Activated naive CD4-positive, alpha-beta T cell treated with anti-CD3 and anti-CD28 coated beads for 36 hours (primary cell): ENCODE results near the gene AUTS2. TPM values are rescaled to one million over a fixed set of nuclear protein-coding genes. Genes with fewer than 3 reads are reported as not detected.
A peak's percentile ranks its signal among the peaks of the same experiment; 100 is the strongest.

Source experiments
- CTCF ChIA-PET: fragments of 350-600 bp; sonication (Branson Sonifier 250); formaldehyde crosslinking; loops from one replicate; lab custom pipeline; 2021; ENCODE audit warnings: antibody characterized with exemption; lab: Charles Lee
- DNase-seq: peaks from one replicate; pipeline ENCODE4 v3.0.0-alpha.2; 2020
- H3K27ac Mint-ChIP-seq: one replicate; pipeline ENCODE4 v1.8.0; 2021; ENCODE audit warnings: mild to moderate bottlenecking, mixed read lengths
- H3K27me3 Mint-ChIP-seq: one replicate; pipeline ENCODE4 v1.8.0; 2021; ENCODE audit warnings: low read depth, mixed read lengths
- H3K36me3 Mint-ChIP-seq: one replicate; pipeline ENCODE4 v1.8.0; 2021; ENCODE audit warnings: low read depth, mixed read lengths
- H3K4me1 Mint-ChIP-seq: one replicate; pipeline ENCODE4 v1.8.0; 2021; ENCODE audit warnings: low read depth, mixed read lengths
- H3K4me3 Mint-ChIP-seq: one replicate; pipeline ENCODE4 v1.8.0; 2021; ENCODE audit warnings: mild to moderate bottlenecking, moderate library complexity, mixed read lengths
- H3K9me3 Mint-ChIP-seq: one replicate; pipeline ENCODE4 v1.8.0; 2021; ENCODE audit warnings: mixed read lengths
- intact Hi-C: fragments of 100-400 bp; cut with micrococcal nuclease; formaldehyde crosslinking; loops from one replicate; pipeline ENCODE4 v1.15.1; 2023
- total RNA-seq, 2 experiments: library from RNA; stranded (reverse); gene quantifications; one replicate each; pipeline ENCODE4 v1.2.3, GENCODE V29; 2021

The AUTS2 gene
- total RNA-seq, 2 experiments from 2014 or later = 0.79 to 1.1 TPM

DNA sequence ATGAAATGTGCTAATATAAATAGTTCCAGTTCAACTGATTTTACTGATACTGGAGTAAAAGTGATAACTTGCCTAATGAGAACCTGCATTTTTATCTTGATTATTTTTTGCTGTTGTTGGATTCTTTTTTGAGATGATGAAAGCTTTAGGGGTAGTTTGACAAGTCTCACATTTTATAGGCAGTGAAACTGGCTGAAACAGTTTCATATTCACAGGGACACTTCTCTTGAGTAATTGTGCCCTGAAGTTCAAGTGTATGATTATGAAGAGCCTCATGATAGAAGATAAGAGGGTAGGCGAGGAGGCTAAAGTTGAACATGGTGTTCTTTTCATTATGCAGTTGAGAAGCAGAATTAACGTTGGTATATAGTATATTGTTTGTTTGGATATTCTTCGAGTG lies 5.1 kb downstream of the AUTS2 start:
- H3K27ac Mint-ChIP-seq = no peak overlapping the region
- no peaks in the 10 kb centered on the region for H3K36me3 Mint-ChIP-seq
- CTCF ChIA-PET = interaction anchor here (0.7 kb wide), 1 partner anchor 58 kb away, joined by 3 read pairs; no protein-coding TSS in a partner anchor
- no peaks in the 10 kb centered on the region for H3K9me3 Mint-ChIP-seq
- no peak for DNase-seq
- peaks cover 6% of the 10 kb centered on the region for H3K4me1 Mint-ChIP-seq
- no peak overlapping the region for H3K4me3 Mint-ChIP-seq
- peaks cover 13% of the 10 kb centered on the region for H3K27me3 Mint-ChIP-seq
- intact Hi-C loops = loop anchor here (5.0 kb wide), 1 partner anchor 134 kb away; no protein-coding TSS in a partner anchor

- H3K4me3 Mint-ChIP-seq = no peak overlapping the region
- intact Hi-C loops = loop anchor here (5.0 kb wide), 1 partner anchor 133 kb away; no protein-coding TSS in a partner anchor
- no peak overlapping the region for H3K27ac Mint-ChIP-seq
- no peaks in the 10 kb centered on the region for H3K36me3 Mint-ChIP-seq
- H3K9me3 Mint-ChIP-seq = no peaks in the 10 kb centered on the region
- CTCF ChIA-PET = interaction anchor here (0.7 kb wide), 1 partner anchor 1164 kb away, joined by 4 read pairs; no protein-coding TSS in a partner anchor
- DNase-seq = peak; percentile 20
- peaks cover 10% of the 10 kb centered on the region for H3K27me3 Mint-ChIP-seq
- H3K4me1 Mint-ChIP-seq = peaks cover 6% of the 10 kb centered on the region
Observed at GRCh38 chr7:69603937-69604494, 5.7 kb downstream of the AUTS2 start.

DNA sequence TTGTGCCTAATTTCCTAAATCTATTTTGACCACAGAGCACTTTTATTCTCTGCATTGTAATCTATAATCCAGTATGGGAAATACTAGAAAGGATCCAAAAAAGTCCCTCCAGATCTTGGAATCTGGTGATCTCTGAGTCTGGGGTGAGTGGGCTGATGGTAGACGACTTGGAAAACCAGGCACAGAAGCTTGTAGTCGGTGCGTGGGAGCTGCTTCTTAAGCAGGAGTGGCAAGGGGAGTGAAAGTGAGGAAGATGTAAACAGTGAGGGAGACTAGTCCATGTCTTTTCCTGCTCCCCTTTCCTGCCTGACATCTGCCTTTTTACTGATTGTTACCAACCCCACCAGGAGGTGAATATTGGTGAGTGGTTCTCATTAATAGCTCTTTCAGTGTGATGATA lies 6.8 kb downstream of the AUTS2 start:
- peaks cover 4% of the 10 kb centered on the region for H3K27me3 Mint-ChIP-seq
- H3K36me3 Mint-ChIP-seq = no peaks in the 10 kb centered on the region
- H3K27ac Mint-ChIP-seq = no peak overlapping the region
- no peaks in the 10 kb centered on the region for H3K9me3 Mint-ChIP-seq
- CTCF ChIA-PET = interaction anchor here (0.7 kb wide), 1 partner anchor 1163 kb away, joined by 4 read pairs; no protein-coding TSS in a partner anchor
- H3K4me3 Mint-ChIP-seq = no peak overlapping the region
- intact Hi-C loops = no loop called here
- no peak for DNase-seq
- H3K4me1 Mint-ChIP-seq = peaks cover 2% of the 10 kb centered on the region

GRCh38 chr7:69605546-69605945 lies 7.3 kb downstream of the AUTS2 start:
- Mint-ChIP-seq H3K27ac (no peak overlapping the region), H3K36me3 (no peaks in the 10 kb centered on the region), H3K4me1 (no peaks in the 10 kb centered on the region), H3K27me3 (peaks cover 2% of the 10 kb centered on the region), H3K9me3 (no peaks in the 10 kb centered on the region), H3K4me3 (no peak overlapping the region)
- DNase-seq = no peak
- CTCF ChIA-PET = no interaction called here
- intact Hi-C loops = no loop called here

- DNase-seq = no peak
- intact Hi-C loops = no loop called here
- H3K4me1 Mint-ChIP-seq = no peaks in the 10 kb centered on the region
- H3K9me3 Mint-ChIP-seq = no peaks in the 10 kb centered on the region
- CTCF ChIA-PET = no interaction called here
- peaks cover 2% of the 10 kb centered on the region for H3K27me3 Mint-ChIP-seq
- no peak overlapping the region for H3K27ac Mint-ChIP-seq
- H3K36me3 Mint-ChIP-seq = no peaks in the 10 kb centered on the region
- no peak overlapping the region for H3K4me3 Mint-ChIP-seq
Observed at GRCh38 chr7:69608049-69608448, 9.8 kb downstream of the AUTS2 start.

GRCh38 chr7:69608878-69609277 lies 10.6 kb downstream of the AUTS2 start:
- no peak for DNase-seq
- intact Hi-C loops = no loop called here
- no peaks in the 10 kb centered on the region for H3K9me3 Mint-ChIP-seq
- CTCF ChIA-PET = no interaction called here
- no peak overlapping the region for H3K27ac Mint-ChIP-seq
- peaks cover 2% of the 10 kb centered on the region for H3K27me3 Mint-ChIP-seq
- H3K4me3 Mint-ChIP-seq = no peak overlapping the region
- no peaks in the 10 kb centered on the region for H3K36me3 Mint-ChIP-seq
- H3K4me1 Mint-ChIP-seq = no peaks in the 10 kb centered on the region

- CTCF ChIA-PET = no interaction called here
- intact Hi-C loops = no loop called here
- no peak overlapping the region for H3K4me3 Mint-ChIP-seq
- H3K36me3 Mint-ChIP-seq = no peaks in the 10 kb centered on the region
- no peak overlapping the region for H3K27ac Mint-ChIP-seq
- no peak for DNase-seq
- no peaks in the 10 kb centered on the region for H3K4me1 Mint-ChIP-seq
- no peaks in the 10 kb centered on the region for H3K9me3 Mint-ChIP-seq
- peaks cover 4% of the 10 kb centered on the region for H3K27me3 Mint-ChIP-seq
Observed at GRCh38 chr7:69609541-69610373, 11.5 kb downstream of the AUTS2 start.

DNA sequence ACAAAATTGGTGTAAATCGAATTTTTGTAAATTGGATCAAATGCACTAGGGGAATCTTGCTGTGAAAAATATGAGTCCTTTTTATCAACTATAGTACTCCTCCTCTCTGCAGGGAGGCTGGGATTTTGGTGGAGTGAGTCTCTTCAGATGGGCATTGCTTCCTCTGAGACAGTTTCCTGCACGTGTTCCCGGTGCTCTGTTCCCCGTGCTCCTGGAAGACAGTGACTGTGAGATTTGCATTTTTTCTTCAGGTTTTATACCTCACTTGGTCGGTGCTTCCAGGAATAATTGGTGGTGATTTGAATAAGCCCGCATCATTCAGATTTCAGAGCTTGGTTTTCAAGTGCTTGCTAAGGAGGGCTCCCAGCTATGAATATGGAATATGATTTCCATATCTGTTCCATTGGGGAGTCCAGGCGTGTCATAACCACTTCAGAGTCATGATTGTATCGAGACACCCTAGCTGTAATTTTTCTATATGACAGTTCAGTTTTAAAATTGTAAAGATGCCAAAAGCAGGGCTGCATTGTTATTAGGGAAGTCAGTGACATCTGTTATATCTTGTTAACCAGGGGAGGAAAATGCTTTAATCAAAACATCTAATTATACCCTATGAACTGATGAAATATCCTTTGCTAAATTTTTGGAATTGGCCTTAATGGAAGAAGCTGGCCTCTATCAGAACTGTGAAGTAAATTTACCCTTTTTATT lies 12.3 kb downstream of the AUTS2 start:
- CTCF ChIA-PET = no interaction called here
- H3K36me3 Mint-ChIP-seq = no peaks in the 10 kb centered on the region
- intact Hi-C loops = no loop called here
- H3K4me1 Mint-ChIP-seq = no peaks in the 10 kb centered on the region
- H3K9me3 Mint-ChIP-seq = no peaks in the 10 kb centered on the region
- H3K4me3 Mint-ChIP-seq = no peak overlapping the region
- H3K27ac Mint-ChIP-seq = no peak overlapping the region
- H3K27me3 Mint-ChIP-seq = peaks cover 4% of the 10 kb centered on the region
- no peak for DNase-seq

- H3K4me3 Mint-ChIP-seq = no peak overlapping the region
- H3K36me3 Mint-ChIP-seq = no peaks in the 10 kb centered on the region
- intact Hi-C loops = no loop called here
Observed at GRCh38 chr7:69612981-69613380, 14.7 kb downstream of the AUTS2 start.

DNA sequence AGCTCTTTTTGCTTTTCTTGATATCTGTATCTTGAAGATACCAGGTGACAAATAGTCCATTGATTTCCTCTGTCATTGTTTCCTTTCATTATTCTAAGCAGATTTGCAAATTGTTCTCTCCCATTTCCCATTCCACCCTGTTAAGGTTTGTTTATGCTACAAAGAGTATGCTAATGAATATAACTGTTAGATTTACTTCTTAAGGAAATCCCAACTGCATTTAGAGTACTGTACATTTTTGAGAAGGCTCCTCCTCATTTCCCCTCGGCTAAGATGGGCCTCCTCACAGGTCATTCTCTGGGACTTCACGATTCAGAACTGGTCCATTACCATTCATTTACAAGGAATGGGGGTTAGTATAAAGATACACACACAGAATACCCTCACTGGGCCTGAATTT lies 15.6 kb downstream of the AUTS2 start:
- Mint-ChIP-seq H3K36me3 (no peaks in the 10 kb centered on the region), H3K27me3 (peaks cover 2% of the 10 kb centered on the region), H3K4me3 (no peak overlapping the region), H3K27ac (no peak overlapping the region), H3K9me3 (no peaks in the 10 kb centered on the region), H3K4me1 (no peaks in the 10 kb centered on the region)
- intact Hi-C loops = no loop called here
- CTCF ChIA-PET = no interaction called here
- no peak for DNase-seq

More at GRCh38 chr7:69612981-69613380, 14.7 kb downstream of the AUTS2 start:
- Mint-ChIP-seq H3K27me3 (peaks cover 2% of the 10 kb centered on the region), H3K9me3 (no peaks in the 10 kb centered on the region), H3K4me1 (no peaks in the 10 kb centered on the region), H3K27ac (no peak overlapping the region)
- CTCF ChIA-PET = no interaction called here
- no peak for DNase-seq

DNA sequence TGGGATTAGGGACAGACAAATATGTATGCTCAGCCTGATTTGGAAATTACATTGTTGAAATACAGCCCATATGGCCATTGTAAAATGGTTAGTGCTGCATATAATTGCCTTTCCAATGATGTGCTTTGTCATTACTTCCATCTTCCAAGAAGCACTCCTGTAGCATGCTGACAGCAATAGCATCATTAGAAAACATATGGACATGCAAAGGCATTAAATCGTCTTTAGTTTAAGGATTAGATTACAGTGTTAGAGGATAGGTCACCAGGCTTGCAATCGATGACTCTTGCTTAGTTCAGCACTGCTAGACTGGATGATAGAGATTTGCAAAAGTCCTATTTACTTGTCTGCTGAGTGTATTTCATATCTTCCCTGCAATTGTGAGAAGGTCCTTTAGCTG lies 17.4 kb downstream of the AUTS2 start:
- no peaks in the 10 kb centered on the region for H3K9me3 Mint-ChIP-seq
- intact Hi-C loops = no loop called here
- CTCF ChIA-PET = no interaction called here
- H3K27me3 Mint-ChIP-seq = peaks cover 4% of the 10 kb centered on the region
- no peak overlapping the region for H3K27ac Mint-ChIP-seq
- no peaks in the 10 kb centered on the region for H3K4me1 Mint-ChIP-seq
- H3K4me3 Mint-ChIP-seq = no peak overlapping the region
- DNase-seq = no peak
- no peaks in the 10 kb centered on the region for H3K36me3 Mint-ChIP-seq

GRCh38 chr7:69617364-69617763 lies 19.1 kb downstream of the AUTS2 start:
- H3K27me3 Mint-ChIP-seq = peaks cover 4% of the 10 kb centered on the region
- CTCF ChIA-PET = no interaction called here

More at GRCh38 chr7:69617364-69617763, 19.1 kb downstream of the AUTS2 start:
- H3K36me3 Mint-ChIP-seq = no peaks in the 10 kb centered on the region
- no peak overlapping the region for H3K4me3 Mint-ChIP-seq
- H3K9me3 Mint-ChIP-seq = no peaks in the 10 kb centered on the region
- intact Hi-C loops = no loop called here
- H3K4me1 Mint-ChIP-seq = no peaks in the 10 kb centered on the region
- no peak overlapping the region for H3K27ac Mint-ChIP-seq
- DNase-seq = no peak
